Endothelial cell of hepatic sinusoid (primary cell): ENCODE data around the gene TNIK.

Experiments
- in situ Hi-C: cut with HindIII; loops from 2 replicates; pipeline ENCODE4 v1.10.0; 2017; ENCODE audit warnings: low sequenced_read_pairs

Gene TNIK

DNA sequence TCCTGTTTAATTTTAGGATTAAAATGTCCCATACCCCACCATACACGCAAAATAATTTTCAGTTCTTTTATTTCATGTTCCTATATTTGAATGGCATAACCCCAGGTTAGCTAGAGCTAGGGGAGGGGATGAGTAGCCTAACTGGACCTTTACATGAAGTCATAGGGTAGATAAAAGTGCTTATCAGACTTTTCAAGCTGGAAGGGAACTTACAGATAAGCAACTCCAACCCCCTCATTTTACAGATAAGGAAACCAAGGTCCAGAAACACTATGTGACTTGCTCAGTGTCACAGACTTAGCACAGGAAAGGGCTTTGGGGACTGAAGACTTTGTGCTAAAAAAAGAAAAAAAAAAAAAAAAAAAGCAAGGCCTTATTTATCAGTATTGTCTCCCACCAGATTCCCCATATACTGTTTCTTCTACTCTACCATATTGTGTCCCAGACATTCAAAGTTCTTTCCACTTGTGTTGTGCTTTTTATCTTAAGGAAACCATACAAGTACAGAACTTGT is 10.6 kb upstream of the TNIK start:
- in situ Hi-C loops = no loop called here

GRCh38 chr3:171469376-171469775 is 9.2 kb upstream of the TNIK start:
- in situ Hi-C loops = no loop called here

- in situ Hi-C loops = no loop called here
Observed at GRCh38 chr3:171468296-171468906, 8.2 kb upstream of the TNIK start.

DNA sequence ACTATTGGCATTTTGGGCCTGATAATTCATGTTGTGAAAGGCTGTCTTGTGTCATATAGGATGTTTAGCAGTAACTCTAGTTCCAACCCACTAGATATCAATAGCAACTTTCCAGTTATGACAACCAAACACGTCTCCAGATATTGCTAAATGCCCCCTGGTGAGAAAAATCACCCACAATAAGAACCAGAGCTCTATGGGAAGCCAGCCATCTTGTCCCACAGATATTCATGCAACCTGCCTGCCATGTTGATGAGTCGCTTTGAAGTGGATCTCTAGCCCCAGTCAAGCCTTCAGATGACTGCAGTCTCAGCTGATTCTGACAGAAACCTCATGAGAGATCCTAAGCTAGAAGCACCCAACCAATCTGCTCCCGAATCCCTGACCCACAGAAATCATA is 5.6 kb upstream of the TNIK start:
- in situ Hi-C loops = no loop called here

GRCh38 chr3:171464462-171464861 is 4.3 kb upstream of the TNIK start:
- in situ Hi-C loops = loop anchor here (5.0 kb wide), 2 partner anchors 58 to 297 kb away; no protein-coding TSS in a partner anchor

- in situ Hi-C loops = loop anchor here (5.0 kb wide), 2 partner anchors 60 to 295 kb away; no protein-coding TSS in a partner anchor
Observed at GRCh38 chr3:171462224-171462623, 2.0 kb upstream of the TNIK start.

DNA sequence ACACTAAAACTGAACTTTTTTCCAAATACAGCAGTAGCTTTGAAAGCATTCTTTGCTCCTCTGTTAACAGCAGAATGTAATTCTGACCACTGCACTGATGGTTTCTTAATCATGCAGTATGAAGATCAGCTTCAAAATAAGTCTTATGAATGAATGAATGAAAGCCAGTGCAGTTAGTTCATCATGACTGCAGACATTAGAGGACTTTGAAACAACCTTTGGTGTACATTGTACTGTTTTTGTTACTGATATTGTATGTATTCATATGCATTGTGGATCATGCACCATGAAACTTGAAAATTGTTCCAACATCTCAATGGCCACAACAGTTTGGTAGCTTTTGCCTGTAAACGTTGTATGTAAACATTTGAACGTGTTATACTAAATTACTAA is 1.3 kb upstream of the TNIK start:
- in situ Hi-C loops = loop anchor here (5.0 kb wide), 2 partner anchors 61 to 294 kb away; no protein-coding TSS in a partner anchor

DNA sequence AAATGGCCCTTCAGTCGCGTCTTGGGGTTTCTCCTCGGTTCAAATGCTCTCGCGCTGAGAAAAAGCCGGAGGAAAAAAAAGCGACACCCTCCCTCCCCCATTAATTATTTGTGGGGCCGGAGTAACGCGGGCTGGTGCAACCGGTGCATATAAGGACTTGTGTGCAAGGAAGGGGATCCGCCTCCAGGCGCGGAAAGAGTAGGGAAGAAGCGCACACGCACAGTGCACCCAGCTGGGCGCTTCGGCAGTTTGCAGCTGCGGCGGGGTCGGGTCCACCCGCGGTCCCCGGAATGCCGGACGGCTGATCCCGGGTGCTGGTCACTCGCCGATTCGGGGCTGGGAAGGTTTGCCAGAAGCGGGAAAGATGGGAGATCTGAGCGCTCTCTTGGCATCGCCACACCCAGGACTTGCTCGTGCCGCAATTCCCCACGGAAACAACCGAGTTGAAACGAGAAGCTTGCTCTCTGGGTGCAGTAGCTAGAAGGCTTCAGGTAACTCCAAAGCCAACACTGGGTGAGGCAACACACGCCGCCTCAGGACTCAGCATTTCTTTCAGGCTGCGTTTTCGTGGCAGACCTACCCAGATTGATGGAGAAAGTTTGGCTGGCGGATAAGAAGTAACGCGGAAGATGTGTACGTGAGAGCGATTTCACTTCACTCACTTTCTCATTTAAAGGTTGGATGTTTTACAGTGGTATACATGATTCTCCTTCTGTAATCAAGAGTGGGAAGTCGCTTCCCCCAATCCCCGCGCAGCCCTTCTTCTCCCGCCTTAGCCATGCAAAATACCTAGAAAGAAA is 720 bp upstream of the TNIK start:
- in situ Hi-C loops = loop anchor here (5.0 kb wide), 2 partner anchors 61 to 294 kb away; no protein-coding TSS in a partner anchor

DNA sequence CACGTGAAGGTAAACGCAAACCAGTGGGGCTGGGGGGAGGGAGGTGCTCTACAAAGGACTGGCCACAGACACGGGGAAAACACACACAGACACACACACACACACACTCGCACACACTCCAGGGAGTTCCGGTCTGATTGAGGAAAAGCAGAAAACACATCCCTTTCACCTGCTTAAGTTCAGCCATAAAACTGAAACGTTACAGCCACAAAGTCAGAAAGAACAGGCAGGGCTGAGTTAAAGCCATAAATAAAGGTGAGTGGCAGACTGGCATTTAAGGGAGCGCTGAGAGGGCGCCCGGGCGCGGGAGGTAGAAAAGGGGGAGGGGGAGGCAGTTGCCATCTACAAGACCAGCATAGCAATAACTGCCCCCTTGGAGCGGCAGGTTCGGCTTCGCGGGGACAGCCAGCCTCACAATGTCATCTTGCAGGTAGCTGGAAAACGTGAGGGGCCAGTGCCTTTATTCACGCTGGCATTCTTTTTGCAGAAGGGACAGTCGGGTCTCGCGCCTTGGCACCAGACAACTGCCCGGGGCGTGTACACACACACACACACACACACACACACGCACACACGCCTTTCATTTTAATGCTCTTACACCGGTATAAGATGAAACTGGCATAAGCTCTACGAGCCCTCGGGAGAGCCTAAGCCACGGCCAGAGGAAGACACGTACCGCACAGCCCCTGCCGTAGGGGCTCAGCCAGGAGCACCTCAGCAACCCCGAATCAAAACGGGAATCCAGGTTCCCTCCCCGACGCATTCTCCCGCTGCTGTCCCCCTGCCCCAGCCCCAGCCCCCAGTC is 866 bp downstream of the TNIK start:
- in situ Hi-C loops = no loop called here

DNA sequence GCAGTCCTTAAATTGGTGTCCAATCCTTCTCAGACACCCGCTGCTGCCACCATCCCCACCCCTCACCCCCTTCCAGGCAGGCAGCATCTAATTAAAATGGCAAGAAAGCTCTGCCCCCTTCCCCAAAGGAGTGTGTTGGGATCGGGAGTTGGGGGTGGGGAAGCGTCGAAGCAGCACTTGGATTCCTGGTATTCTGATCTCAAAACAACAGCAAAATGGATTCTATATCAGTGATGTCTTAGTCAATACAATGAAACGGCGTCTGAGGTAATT is 1.4 kb downstream of the TNIK start:
- in situ Hi-C loops = no loop called here

DNA sequence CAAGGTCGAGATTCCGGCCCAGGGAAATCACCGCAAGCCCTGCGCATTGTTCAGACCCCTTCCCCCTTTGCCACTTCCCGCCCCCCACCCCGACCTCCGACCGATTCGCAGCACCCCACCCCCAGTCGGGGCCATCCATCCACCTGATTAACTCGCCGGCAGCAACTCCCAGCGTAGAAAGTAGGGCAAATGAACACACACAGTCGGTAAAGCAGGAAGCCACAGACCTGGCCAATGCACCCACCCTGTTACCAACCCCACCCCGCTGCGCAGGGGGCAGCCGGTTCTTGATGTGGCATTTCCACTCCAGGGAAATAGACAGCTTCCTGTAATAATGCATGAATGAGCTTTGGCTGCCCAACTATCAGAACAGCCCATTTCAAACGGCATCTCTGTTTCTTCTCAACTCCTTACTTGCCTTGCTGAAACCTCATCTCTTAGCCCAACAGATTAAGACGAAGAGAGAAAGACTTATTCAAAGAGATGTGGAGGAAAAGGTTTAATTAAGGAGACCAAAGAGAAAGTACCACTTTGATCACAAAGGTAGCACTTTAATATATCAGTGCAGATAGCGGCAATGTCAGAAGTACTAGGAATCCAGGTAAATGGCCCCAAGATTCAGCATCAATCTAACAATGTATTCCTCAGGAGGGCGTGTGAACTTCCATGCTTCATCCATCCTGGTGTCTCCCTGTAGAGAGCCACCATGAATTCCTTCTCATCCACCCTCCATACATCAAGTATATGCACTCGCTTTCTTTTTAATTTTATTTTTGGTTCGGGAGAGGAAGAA is 1.9 kb downstream of the TNIK start:
- in situ Hi-C loops = no loop called here

- in situ Hi-C loops = no loop called here
Observed at GRCh38 chr3:171457607-171458061, 2.6 kb downstream of the TNIK start.

- in situ Hi-C loops = no loop called here
Observed at GRCh38 chr3:171456765-171457606, 3.2 kb downstream of the TNIK start.

- in situ Hi-C loops = no loop called here
Observed at GRCh38 chr3:171455603-171456550, 4.3 kb downstream of the TNIK start.

GRCh38 chr3:171454041-171454440 is 6.2 kb downstream of the TNIK start:
- in situ Hi-C loops = loop anchor here (5.0 kb wide), 1 partner anchor 43 kb away; no protein-coding TSS in a partner anchor

DNA sequence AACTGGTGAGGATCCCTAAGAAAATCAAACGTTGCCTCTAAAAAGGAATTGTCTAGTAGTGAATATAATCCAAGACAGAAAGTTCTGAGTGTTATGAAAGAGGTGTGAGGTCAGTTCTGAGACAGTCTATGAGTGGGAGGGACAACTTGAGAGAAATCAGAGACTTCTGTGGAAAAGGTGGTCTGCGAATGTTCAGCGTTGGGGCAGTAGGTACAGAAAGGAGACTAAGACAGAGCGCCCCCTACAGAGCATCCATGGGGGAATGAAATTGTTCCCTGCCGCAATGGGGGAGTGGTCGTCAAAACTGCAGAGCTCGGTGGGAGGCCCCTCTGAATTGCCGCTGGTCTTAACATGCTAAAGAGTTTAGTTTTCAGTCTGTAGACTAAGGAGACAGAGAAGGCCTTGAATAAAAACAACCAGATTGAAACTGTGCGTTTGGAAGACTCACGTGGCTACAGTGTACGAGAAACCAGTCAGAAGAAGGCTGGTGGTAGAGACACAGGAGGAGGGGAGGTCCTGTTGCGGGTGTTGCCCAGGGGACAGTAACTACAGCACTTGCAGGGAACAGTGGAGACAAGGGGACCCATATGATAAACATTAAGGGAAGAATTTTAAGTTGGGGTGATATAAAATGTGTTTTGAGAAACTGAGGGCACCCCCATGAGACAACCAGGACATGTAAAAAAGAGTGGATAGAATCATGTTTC is 6.9 kb downstream of the TNIK start:
- in situ Hi-C loops = loop anchor here (5.0 kb wide), 1 partner anchor 44 kb away; no protein-coding TSS in a partner anchor

GRCh38 chr3:171452328-171452727 is 7.9 kb downstream of the TNIK start:
- in situ Hi-C loops = loop anchor here (5.0 kb wide), 1 partner anchor 45 kb away; no protein-coding TSS in a partner anchor

DNA sequence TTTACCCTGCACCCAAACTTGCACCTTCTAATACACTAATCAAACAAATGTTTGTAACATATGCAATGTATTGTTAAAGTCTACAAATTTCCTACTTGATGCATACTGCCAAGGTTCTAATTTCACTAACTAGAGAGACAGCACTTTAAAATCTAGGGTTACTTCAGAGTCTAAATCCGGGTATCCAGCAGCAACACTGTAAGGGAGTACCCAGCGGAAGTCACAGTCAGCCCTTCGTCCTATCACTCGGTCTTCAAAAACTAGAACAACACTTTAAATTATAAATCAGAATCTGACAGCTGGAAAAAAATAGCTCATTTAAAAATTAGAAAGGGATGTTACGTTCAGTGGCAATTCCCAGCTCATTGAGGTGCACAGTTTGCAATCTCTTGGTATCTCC is 8.3 kb downstream of the TNIK start:
- in situ Hi-C loops = loop anchor here (5.0 kb wide), 1 partner anchor 45 kb away; no protein-coding TSS in a partner anchor
